Measurements from ENCODE around the gene GDA. TPM values are rescaled to one million over a fixed set of nuclear protein-coding genes. Genes with fewer than 3 reads are reported as not detected.

The GDA gene
- total RNA-seq, 1 donor from 2014 or later: 0.18 TPM

- no peaks in the 10 kb centered on the region for H3K27me3 Mint-ChIP-seq
- H3K27ac Mint-ChIP-seq: no peak overlapping the region
- ChIA-PET CTCF (no interaction called here), POLR2A (no interaction called here)
- no peak for TF ChIP-seq CTCF (IDR thresholded peaks at IDR 0.05)
- no peak overlapping the region for H3K4me3 Mint-ChIP-seq
- ATAC-seq (ENCODE audit: low read depth) (no peak), DNase-seq (no peak)
- intact Hi-C loops (cut with micrococcal nuclease): loop anchor here (5.0 kb wide), 1 partner anchor 51 kb away; no protein-coding TSS in a partner anchor
- peaks cover 17% of the 10 kb centered on the region for H3K4me1 Mint-ChIP-seq
- no peaks in the 10 kb centered on the region for H3K36me3 Mint-ChIP-seq (ENCODE audit: low read depth)
- H3K9me3 Mint-ChIP-seq: peaks cover 13% of the 10 kb centered on the region
These were observed 7.3 kb downstream of the GDA start for GRCh38 chr9:72156586-72156985.

GRCh38 chr9:72158680-72159079 is 9.4 kb downstream of the GDA start:
- H3K4me3 Mint-ChIP-seq: no peak overlapping the region
- ChIA-PET CTCF (no interaction called here), POLR2A (no interaction called here)
- no peak for TF ChIP-seq CTCF (IDR thresholded peaks at IDR 0.05)
- H3K9me3 Mint-ChIP-seq: peaks cover 13% of the 10 kb centered on the region
- intact Hi-C loops (cut with micrococcal nuclease): loop anchor here (5.0 kb wide), 1 partner anchor 49 kb away; no protein-coding TSS in a partner anchor
- H3K36me3 Mint-ChIP-seq (ENCODE audit: low read depth): no peaks in the 10 kb centered on the region
- no peak overlapping the region for H3K27ac Mint-ChIP-seq
- no peaks in the 10 kb centered on the region for H3K27me3 Mint-ChIP-seq
- DNase-seq (no peak), ATAC-seq (ENCODE audit: low read depth) (no peak)
- peaks cover 17% of the 10 kb centered on the region for H3K4me1 Mint-ChIP-seq

GRCh38 chr9:72160446-72161123 is 11.3 kb downstream of the GDA start:
- DNase-seq: no peak
- CTCF ChIA-PET: no interaction called here
- intact Hi-C loops (cut with micrococcal nuclease): loop anchor here (2.0 kb wide), 1 partner anchor 20 kb away; no protein-coding TSS in a partner anchor
- Mint-ChIP-seq H3K27ac (no peak overlapping the region), H3K9me3 (peaks cover 5% of the 10 kb centered on the region), H3K36me3 (ENCODE audit: low read depth) (no peaks in the 10 kb centered on the region), H3K4me1 (no peaks in the 10 kb centered on the region), H3K4me3 (no peak overlapping the region), H3K27me3 (no peaks in the 10 kb centered on the region)
- POLR2A ChIA-PET: no interaction called here
- no peak for TF ChIP-seq CTCF (IDR thresholded peaks at IDR 0.05)
- ATAC-seq (ENCODE audit: low read depth): no peak

GRCh38 chr9:72165326-72165725 is 16.1 kb downstream of the GDA start:
- H3K27me3 Mint-ChIP-seq: no peaks in the 10 kb centered on the region
- POLR2A ChIA-PET: no interaction called here
- CTCF ChIA-PET: no interaction called here
- peaks cover 2% of the 10 kb centered on the region for H3K9me3 Mint-ChIP-seq
- ATAC-seq (ENCODE audit: low read depth) (no peak), DNase-seq (no peak)
- no peak overlapping the region for H3K27ac Mint-ChIP-seq
- TF ChIP-seq CTCF (IDR thresholded peaks at IDR 0.05): no peak
- intact Hi-C loops (cut with micrococcal nuclease): no loop called here
- H3K36me3 Mint-ChIP-seq (ENCODE audit: low read depth): no peaks in the 10 kb centered on the region
- no peak overlapping the region for H3K4me3 Mint-ChIP-seq
- H3K4me1 Mint-ChIP-seq: no peaks in the 10 kb centered on the region

GRCh38 chr9:72165821-72166547 is 16.7 kb downstream of the GDA start:
- ATAC-seq (ENCODE audit: low read depth) (no peak), DNase-seq (no peak)
- ChIA-PET POLR2A (no interaction called here), CTCF (no interaction called here)
- intact Hi-C loops (cut with micrococcal nuclease): no loop called here
- no peaks in the 10 kb centered on the region for H3K9me3 Mint-ChIP-seq
- TF ChIP-seq CTCF (IDR thresholded peaks at IDR 0.05): no peak
- H3K4me1 Mint-ChIP-seq: no peaks in the 10 kb centered on the region
- H3K36me3 Mint-ChIP-seq (ENCODE audit: low read depth): no peaks in the 10 kb centered on the region
- H3K27me3 Mint-ChIP-seq: no peaks in the 10 kb centered on the region
- no peak overlapping the region for H3K27ac Mint-ChIP-seq
- H3K4me3 Mint-ChIP-seq: no peak overlapping the region
